ENCODE results near the gene DCTD.
A peak's percentile ranks its signal among the peaks of the same experiment; 100 is the strongest.

Gene DCTD

GRCh38 chr4:182888891-182889290, 28.3 kb downstream of the DCTD start:
- DNase-seq = no peak

- no peak for DNase-seq
These were observed 30.4 kb downstream of the DCTD start for GRCh38 chr4:182886768-182887167.

DNA sequence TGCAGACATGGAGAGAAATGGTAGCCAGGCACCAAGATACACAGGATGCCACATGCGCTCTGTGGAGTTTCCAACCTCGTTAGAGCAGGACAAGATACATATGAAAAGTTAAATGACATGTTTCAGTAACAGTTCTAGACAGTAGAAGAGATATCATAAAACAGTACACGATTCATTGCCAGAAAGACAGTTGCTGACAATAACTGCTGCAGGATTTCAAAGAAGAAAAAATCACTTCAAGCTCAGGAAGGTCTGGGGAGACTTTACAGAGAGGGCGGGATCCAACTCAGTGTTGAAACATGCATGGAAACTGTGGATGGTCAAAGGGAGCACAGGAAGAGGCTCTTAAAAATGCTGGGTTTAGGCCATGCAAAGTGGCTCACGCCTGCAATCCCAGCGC, 31.0 kb downstream of the DCTD start:
- no peak for DNase-seq

- no peak for DNase-seq
These were observed 31.5 kb downstream of the DCTD start for GRCh38 chr4:182885738-182886077.

DNA sequence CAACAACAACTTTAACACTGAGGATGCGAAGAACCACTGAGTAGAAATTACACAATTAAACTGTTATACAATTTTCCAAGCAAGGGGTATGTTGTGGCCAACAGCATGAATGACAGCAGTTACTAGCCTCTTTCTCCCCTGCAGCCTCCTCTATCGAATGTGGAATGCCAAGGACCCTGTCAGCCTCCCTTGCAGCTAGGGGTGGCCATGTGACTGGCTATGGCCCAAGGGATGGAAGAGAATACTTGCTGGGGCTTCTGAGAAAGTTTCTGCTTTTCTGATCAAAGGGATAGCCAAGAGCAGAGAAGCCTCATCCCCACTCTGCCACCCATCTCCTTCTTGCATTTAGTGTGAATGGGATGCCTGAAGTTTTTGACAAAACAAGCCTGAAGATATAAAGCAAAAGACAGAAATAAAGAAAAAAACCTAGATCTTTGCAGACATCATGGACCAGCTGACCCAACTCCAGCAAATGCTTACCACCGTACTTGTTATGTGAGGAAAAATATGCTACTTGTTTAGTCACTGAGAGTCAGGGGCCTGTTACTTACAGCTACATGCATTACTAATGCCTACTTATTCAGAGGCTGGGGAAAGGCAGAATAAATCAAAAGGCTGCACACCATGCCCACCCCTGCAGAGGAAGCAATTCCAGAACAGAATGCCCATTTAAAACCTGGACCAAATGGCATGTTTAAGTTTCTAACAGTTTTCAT, 32.0 kb downstream of the DCTD start:
- no peak for DNase-seq

- no peak for DNase-seq
These were observed 33.1 kb downstream of the DCTD start for GRCh38 chr4:182884040-182884439.

- no peak for DNase-seq
These were observed 33.8 kb downstream of the DCTD start for GRCh38 chr4:182883351-182883750.

DNA sequence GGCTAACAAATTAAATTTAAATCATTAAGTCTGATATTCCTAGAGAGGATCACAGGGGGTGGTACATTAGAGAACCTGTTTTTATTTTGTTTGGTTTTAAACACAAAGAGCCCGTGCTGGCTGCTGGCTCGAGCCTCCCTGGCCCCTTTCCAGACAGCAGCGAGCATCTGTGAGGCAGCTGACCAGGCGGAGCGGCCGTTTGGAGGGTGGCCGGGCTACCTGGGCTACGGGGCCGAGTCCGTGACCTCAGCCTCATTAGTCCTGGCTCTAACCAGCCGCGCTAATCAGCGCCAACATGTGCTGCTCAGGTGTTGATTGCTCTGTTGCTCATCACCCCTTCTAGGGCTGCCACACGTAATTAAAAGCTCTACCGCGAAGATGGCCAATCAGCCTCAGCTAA, 35.3 kb downstream of the DCTD start:
- DNase-seq = peak; percentile 97

GRCh38 chr4:182880387-182881356, 36.5 kb downstream of the DCTD start:
- peak; percentile 17 for DNase-seq

GRCh38 chr4:182879913-182880312, 37.3 kb downstream of the DCTD start:
- no peak for DNase-seq

DNA sequence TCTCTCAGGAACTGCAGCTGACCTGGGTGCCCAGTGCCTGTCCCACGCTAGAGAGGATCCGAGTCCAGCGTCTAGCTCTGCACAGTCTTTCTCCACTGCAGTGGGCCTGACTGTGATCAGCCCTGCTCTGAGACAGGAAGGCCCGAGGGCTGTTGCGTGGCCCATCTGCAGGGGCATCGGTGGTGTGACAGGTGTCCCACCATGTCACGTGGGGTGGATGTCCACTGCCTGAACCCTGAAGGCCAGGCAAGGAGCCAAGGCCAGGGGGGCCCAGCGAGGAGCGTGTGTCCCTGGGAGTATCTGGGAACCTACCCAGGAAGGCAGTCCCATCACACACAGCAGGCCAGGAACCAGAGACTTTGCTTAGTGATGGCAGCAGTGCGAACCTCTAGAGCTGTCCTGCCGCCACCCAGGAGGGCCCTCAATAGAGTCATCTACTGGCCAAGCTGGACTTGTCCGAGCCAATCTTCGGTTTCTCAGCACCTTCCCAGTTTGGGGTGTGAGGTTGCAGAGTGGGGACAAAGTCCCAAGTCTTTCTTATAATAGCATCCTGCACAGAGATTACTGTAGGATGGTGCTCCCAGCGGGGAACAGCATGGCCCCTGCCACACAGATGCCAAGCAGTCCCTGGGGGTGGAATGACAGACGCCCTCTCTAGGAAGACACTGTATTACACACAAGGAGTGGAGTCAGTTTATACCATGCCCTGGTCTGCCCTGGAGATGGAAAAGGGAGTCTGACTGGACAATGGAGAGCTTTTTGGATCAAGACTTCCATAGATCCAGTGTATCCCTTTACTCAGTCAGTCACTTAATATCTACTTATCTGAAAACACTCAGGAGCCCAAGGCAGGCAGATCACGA, 38.3 kb downstream of the DCTD start:
- no peak for DNase-seq

DNA sequence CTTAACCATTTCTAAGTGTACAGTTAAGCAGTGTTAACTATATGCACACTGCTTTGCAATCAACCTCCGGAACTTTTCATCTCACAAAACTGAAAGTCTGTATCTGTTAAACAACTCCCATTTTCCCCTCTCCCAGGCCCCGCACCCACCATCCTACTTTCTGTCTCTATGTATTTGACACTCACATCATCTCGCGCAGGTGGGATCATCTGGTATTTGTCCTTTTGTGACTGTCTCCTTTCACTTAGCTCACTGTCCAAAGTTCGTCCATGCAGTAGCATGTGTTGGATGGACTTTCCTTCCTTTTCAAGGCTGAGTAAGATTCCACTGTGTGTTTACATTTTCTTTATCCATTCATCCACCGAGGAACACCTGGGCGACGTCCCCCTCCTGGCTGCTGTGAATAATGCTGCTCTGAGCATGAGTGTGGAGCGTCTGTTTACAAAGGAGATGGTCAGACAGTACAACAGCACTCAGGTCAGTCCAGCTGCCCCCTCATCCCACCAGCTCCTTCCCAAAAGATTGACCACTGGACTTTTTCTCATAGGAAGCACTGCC, 39.8 kb downstream of the DCTD start:
- no peak for DNase-seq

GRCh38 chr4:182876427-182876826, 40.8 kb downstream of the DCTD start:
- DNase-seq = no peak

GRCh38 chr4:182875453-182876405, 41.5 kb downstream of the DCTD start:
- DNase-seq = no peak

DNA sequence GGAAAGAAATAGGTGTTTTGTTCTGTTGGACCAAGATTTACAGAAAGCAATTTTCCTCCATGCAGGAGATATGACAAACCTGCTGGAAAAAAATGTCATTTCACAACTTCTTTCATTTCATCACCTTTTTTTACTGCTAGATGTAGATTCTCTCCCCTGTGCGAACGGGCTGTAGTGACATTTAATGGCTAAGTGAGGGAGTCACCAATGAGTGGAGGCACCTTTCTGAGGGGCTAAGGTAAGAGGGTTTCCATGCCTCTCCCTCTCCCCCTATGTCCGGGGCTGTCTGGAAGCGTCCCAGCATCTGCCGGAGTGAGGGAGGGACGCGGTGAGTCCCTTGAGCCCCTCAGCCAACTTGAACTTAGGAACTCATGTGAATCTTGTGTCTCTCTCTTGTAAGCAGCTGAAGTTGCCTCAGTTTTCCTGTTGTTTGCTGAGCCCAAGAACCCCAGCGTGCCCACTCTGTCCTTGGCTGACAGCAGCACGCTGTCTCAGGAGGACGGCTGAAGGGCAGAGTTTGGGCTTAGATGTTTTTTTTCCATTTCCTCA, 42.3 kb downstream of the DCTD start:
- no peak for DNase-seq

DNA sequence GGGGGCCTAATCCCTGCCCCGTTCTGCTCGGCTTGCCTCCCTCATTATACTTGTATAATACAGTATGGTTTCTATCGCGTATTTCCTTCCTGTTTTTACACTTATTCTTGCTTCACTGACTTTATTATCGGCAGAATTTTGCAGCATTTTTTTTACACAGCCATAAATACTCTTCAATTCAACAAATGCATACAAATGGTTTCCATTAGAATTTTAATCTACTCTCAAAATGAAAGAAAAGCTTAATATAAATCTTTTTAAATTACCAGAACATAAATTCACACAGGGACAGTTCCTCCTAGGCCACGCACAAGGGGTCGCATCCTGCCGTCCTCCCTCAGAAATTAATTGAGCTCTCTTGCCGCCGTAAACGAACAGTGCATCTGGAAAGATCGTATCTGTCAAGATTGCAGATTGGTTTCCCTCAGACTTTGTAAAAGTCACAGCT, 42.9 kb downstream of the DCTD start:
- DNase-seq = no peak

- DNase-seq = no peak
These were observed 43.5 kb downstream of the DCTD start for GRCh38 chr4:182873726-182874125.

DNA sequence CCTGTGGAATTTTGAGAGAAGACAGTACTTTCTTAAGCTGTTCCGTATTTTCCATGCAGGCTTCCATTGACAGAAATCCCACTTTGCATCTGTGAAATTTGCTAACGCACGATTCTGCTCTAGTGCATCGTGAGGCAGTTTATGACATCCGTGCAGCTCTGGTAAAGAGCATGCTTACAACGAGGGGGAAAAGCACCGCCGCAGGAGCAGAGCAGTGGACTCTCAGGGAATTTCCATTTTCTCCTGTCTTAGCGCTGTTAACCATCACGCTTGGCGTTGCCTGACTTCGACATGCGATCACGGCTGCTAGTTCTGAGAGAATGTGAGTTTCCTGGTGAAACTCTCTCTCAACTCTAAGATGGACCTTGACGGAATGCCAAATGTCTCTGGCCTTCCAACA, 43.9 kb downstream of the DCTD start:
- DNase-seq = no peak

DNA sequence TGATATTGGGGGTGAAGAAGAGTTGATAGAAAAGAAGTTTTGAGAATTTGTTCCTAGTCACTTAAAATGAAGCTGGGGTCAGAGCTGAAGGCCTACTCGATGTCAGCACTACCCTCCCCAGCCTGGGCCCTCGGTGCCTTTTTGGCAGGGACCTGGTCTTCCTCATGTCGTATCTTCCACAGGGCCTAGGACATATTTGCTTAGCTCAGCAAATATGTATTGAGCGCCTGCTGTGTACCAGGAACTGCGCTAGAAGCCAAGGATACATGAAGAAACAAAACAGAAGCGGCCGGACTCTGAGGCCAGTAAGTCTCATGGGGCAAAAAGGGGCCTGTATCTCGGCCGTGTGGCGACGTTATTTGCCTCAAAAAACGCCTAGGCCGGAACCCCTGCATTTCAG, 44.3 kb downstream of the DCTD start:
- no peak for DNase-seq

- DNase-seq = no peak
These were observed 45.6 kb downstream of the DCTD start for GRCh38 chr4:182871616-182872015.

DNA sequence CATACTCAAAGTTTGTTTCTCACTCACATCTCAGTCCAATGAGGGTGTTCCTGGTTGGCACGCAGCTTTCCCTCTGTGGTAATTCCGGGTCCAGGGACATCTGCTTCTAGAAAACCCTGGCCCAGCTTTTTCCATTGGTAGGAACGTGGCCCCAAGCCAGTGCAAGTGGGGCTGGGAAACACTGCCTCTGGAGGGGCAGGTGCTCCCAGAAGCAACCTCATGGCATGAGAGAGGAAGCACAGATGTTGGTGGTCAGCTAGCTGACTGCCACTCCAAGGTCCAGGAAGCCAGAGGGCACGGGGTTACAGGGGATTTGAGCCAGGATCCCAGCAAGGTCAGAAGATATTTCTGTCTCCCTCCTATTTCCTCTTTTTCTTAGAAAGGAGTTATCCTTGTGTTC, 47.5 kb downstream of the DCTD start:
- no peak for DNase-seq
